ENCODE measurements around the gene GIMD1. TPM values are rescaled to one million over a fixed set of nuclear protein-coding genes. Genes with fewer than 3 reads are reported as not detected.

The GIMD1 gene
- total and polyA plus RNA-seq, 2 donors (not counting 3 experiments of a cell fraction or from before 2014, with no cell fraction given), result not detected

GRCh38 chr4:106351016-106351415, 17.6 kb downstream of the GIMD1 start:
- dilution Hi-C loops (cut with MboI; ENCODE audit: extremely low pct_ligation_motif_present, low sequenced_read_pairs), result no loop called here
- H3K79me2 ChIP-seq (ENCODE audit: control insufficient read depth, insufficient read depth, low read length), result no peaks in the 10 kb centered on the region
- H4K20me1 ChIP-seq (replicated peaks; ENCODE audit: control insufficient read depth, extremely low read depth, insufficient read depth, low read length), result no peaks in the 10 kb centered on the region
- H3K27ac ChIP-seq (ENCODE audit: insufficient read depth, low read depth, low read length), result no peak overlapping the region
- no peaks in the 10 kb centered on the region for H3K9me1 ChIP-seq (replicated peaks; ENCODE audit: control insufficient read depth, extremely low read depth, insufficient read depth, low read length)
- no peak overlapping the region for H3K4me2 ChIP-seq (ENCODE audit: insufficient read depth, low read length)
- POLR2A ChIA-PET, result no interaction called here
- H3K9ac ChIP-seq (replicated peaks; ENCODE audit: extremely low read depth, insufficient read depth, low read length), result no peak overlapping the region
- CTCF ChIA-PET, result interaction anchor here (1.1 to 1.6 kb wide), 2 partner anchors 15 to 22 kb away, joined by 3 read pairs; no protein-coding TSS in a partner anchor
- H3K36me3 ChIP-seq (ENCODE audit: control insufficient read depth in 2 of 2, extremely low read depth in 1 of 2, insufficient read depth in 2 of 2, low read length in 2 of 2), result peaks cover 1 to 2% of the 10 kb centered on the region in 2 experiments
- TF ChIP-seq GATA2 (IDR thresholded peaks at IDR 0.05; ENCODE audit: insufficient read depth, insufficient read length, low read depth, low read length), result no peak
- TF ChIP-seq POLR2AphosphoS5 (IDR thresholded peaks at IDR 0.05; ENCODE audit: insufficient read depth, low read depth, low read length), result no peak
- no peak for TF ChIP-seq EZH2 (IDR thresholded peaks at IDR 0.05; ENCODE audit: borderline replicate concordance, low read depth, low read length, severe bottlenecking)
- no peak for TF ChIP-seq MAX (IDR thresholded peaks at IDR 0.05; ENCODE audit: insufficient read depth, insufficient read length)
- no peak for TF ChIP-seq FOS (IDR thresholded peaks at IDR 0.05; ENCODE audit: borderline replicate concordance, insufficient read depth, low read length)
- H3K4me3 ChIP-seq (replicated peaks in 1 of 3; ENCODE audit: insufficient read depth in 1 of 3, low read depth in 1 of 3, low read length in 3 of 3), result no peak overlapping the region
- no TSS peak for BruUV-seq (replicated peaks)
- H3K9me3 ChIP-seq (replicated peaks; ENCODE audit: control insufficient read depth, insufficient read depth, low read length), result no peaks in the 10 kb centered on the region
- FAIRE-seq (no peak), DNase-seq (ENCODE audit: low read depth, low spot score) (no peak)
- H3K4me1 ChIP-seq (ENCODE audit: control insufficient read depth, extremely low read depth, insufficient read depth, low read length), result no peaks in the 10 kb centered on the region
- H3K27me3 ChIP-seq (ENCODE audit: control insufficient read depth in 2 of 2, insufficient read depth in 2 of 2, low read length in 2 of 2), result no peaks in the 10 kb centered on the region
- intact Hi-C loops (cut with micrococcal nuclease), result no loop called here
- no peak overlapping the region for H2AFZ ChIP-seq (ENCODE audit: low read depth, low read length)

GRCh38 chr4:106347167-106347566, 21.4 kb downstream of the GIMD1 start:
- H3K9me1 ChIP-seq (replicated peaks; ENCODE audit: control insufficient read depth, extremely low read depth, insufficient read depth, low read length), result no peaks in the 10 kb centered on the region
- no peak for DNase-seq (ENCODE audit: low read depth, low spot score)
- FAIRE-seq, result no peak
- TF ChIP-seq CTCF (IDR thresholded peaks at IDR 0.05; ENCODE audit: extremely low read depth in 1 of 2, insufficient read depth in 1 of 2, low read depth in 1 of 2, low read length in 2 of 2), result no peak
- TF ChIP-seq FOS (IDR thresholded peaks at IDR 0.05; ENCODE audit: borderline replicate concordance, insufficient read depth, low read length), result no peak
- TF ChIP-seq EZH2 (IDR thresholded peaks at IDR 0.05; ENCODE audit: borderline replicate concordance, low read depth, low read length, severe bottlenecking), result no peak
- no peak for TF ChIP-seq POLR2AphosphoS5 (IDR thresholded peaks at IDR 0.05; ENCODE audit: insufficient read depth, low read depth, low read length)
- TF ChIP-seq MAX (IDR thresholded peaks at IDR 0.05; ENCODE audit: insufficient read depth, insufficient read length), result no peak
- TF ChIP-seq GATA2 (IDR thresholded peaks at IDR 0.05; ENCODE audit: insufficient read depth, insufficient read length, low read depth, low read length), result no peak
- no peak for TF ChIP-seq POLR2A (IDR thresholded peaks at IDR 0.05; ENCODE audit: low read depth, low read length)
- TF ChIP-seq MYC (IDR thresholded peaks at IDR 0.05; ENCODE audit: low read depth, low read length), result no peak
- H3K27ac ChIP-seq (ENCODE audit: insufficient read depth, low read depth, low read length), result no peak overlapping the region
- dilution Hi-C loops (cut with MboI; ENCODE audit: extremely low pct_ligation_motif_present, low sequenced_read_pairs) (no loop called here), intact Hi-C loops (cut with micrococcal nuclease) (no loop called here)
- H3K4me3 ChIP-seq (replicated peaks in 1 of 3; ENCODE audit: insufficient read depth in 1 of 3, low read depth in 1 of 3, low read length in 3 of 3), result no peak overlapping the region
- H3K79me2 ChIP-seq (ENCODE audit: control insufficient read depth, insufficient read depth, low read length), result peaks cover 21% of the 10 kb centered on the region
- POLR2A ChIA-PET, result no interaction called here
- no peaks in the 10 kb centered on the region for H4K20me1 ChIP-seq (replicated peaks; ENCODE audit: control insufficient read depth, extremely low read depth, insufficient read depth, low read length)
- CTCF ChIA-PET, result interaction anchor here (0.8 to 1.7 kb wide), 5 partner anchors 14 to 81 kb away, joined by 3 to 7 read pairs (median 3); no protein-coding TSS in a partner anchor
- H3K9ac ChIP-seq (replicated peaks; ENCODE audit: extremely low read depth, insufficient read depth, low read length), result no peak overlapping the region
- H3K36me3 ChIP-seq (ENCODE audit: control insufficient read depth in 2 of 2, extremely low read depth in 1 of 2, insufficient read depth in 2 of 2, low read length in 2 of 2), result peaks cover 1 to 2% of the 10 kb centered on the region in 2 experiments
- no peaks in the 10 kb centered on the region for H3K9me3 ChIP-seq (replicated peaks; ENCODE audit: control insufficient read depth, insufficient read depth, low read length)
- no peak overlapping the region for H3K4me2 ChIP-seq (ENCODE audit: insufficient read depth, low read length)
- no peak overlapping the region for H2AFZ ChIP-seq (ENCODE audit: low read depth, low read length)
- H3K4me1 ChIP-seq (ENCODE audit: control insufficient read depth, extremely low read depth, insufficient read depth, low read length), result no peaks in the 10 kb centered on the region
- H3K27me3 ChIP-seq (ENCODE audit: control insufficient read depth in 2 of 2, insufficient read depth in 2 of 2, low read length in 2 of 2), result no peaks in the 10 kb centered on the region
- no TSS peak for BruUV-seq (replicated peaks)
